ENCODE measurements around the gene TIE1. TPM values are rescaled to one million over a fixed set of nuclear protein-coding genes. Genes with fewer than 3 reads are reported as not detected.

TIE1 gene
- total RNA-seq, 2 experiments from 2014 or later, result not detected

GRCh38 chr1:43303471-43304313 is 2.9 kb downstream of the TIE1 start:
- H3K4me3 Mint-ChIP-seq, result no peak overlapping the region
- no peak overlapping the region for H3K27ac Mint-ChIP-seq
- H3K4me1 Mint-ChIP-seq (ENCODE audit: low read depth), result no peaks in the 10 kb centered on the region
- H3K27me3 Mint-ChIP-seq, result peaks cover 4% of the 10 kb centered on the region
- ChIA-PET CTCF (interaction anchor here (1.0 to 1.2 kb wide), 2 partner anchors 73 to 77 kb away, joined by 3 read pairs; no protein-coding TSS in a partner anchor), POLR2A (interaction anchor here (0.9 kb wide), 1 partner anchor 14 kb away, joined by 3 read pairs; no protein-coding TSS in a partner anchor)
- no peaks in the 10 kb centered on the region for H3K36me3 Mint-ChIP-seq
- intact Hi-C loops (cut with micrococcal nuclease), result no loop called here
- H3K9me3 Mint-ChIP-seq, result no peaks in the 10 kb centered on the region
- no peak for DNase-seq

GRCh38 chr1:43304314-43304681 is 3.5 kb downstream of the TIE1 start:
- no peaks in the 10 kb centered on the region for H3K9me3 Mint-ChIP-seq
- POLR2A ChIA-PET, result no interaction called here
- DNase-seq, result no peak
- no peak overlapping the region for H3K4me3 Mint-ChIP-seq
- no peaks in the 10 kb centered on the region for H3K4me1 Mint-ChIP-seq (ENCODE audit: low read depth)
- H3K27me3 Mint-ChIP-seq, result peaks cover 4% of the 10 kb centered on the region
- intact Hi-C loops (cut with micrococcal nuclease), result no loop called here
- no peak overlapping the region for H3K27ac Mint-ChIP-seq
- no peaks in the 10 kb centered on the region for H3K36me3 Mint-ChIP-seq
- CTCF ChIA-PET, result no interaction called here

GRCh38 chr1:43304771-43305300 is 4.1 kb downstream of the TIE1 start:
- H3K9me3 Mint-ChIP-seq, result no peaks in the 10 kb centered on the region
- no peak overlapping the region for H3K27ac Mint-ChIP-seq
- no peaks in the 10 kb centered on the region for H3K36me3 Mint-ChIP-seq
- no peak overlapping the region for H3K4me3 Mint-ChIP-seq
- peaks cover 4% of the 10 kb centered on the region for H3K27me3 Mint-ChIP-seq
- H3K4me1 Mint-ChIP-seq (ENCODE audit: low read depth), result no peaks in the 10 kb centered on the region
- ChIA-PET CTCF (no interaction called here), POLR2A (no interaction called here)
- intact Hi-C loops (cut with micrococcal nuclease), result no loop called here
- no peak for DNase-seq

GRCh38 chr1:43305461-43305860 is 4.7 kb downstream of the TIE1 start:
- ChIA-PET CTCF (no interaction called here), POLR2A (no interaction called here)
- no peak for DNase-seq
- H3K4me1 Mint-ChIP-seq (ENCODE audit: low read depth), result no peaks in the 10 kb centered on the region
- H3K4me3 Mint-ChIP-seq, result no peak overlapping the region
- no peak overlapping the region for H3K27ac Mint-ChIP-seq
- intact Hi-C loops (cut with micrococcal nuclease), result no loop called here
- no peaks in the 10 kb centered on the region for H3K36me3 Mint-ChIP-seq
- H3K27me3 Mint-ChIP-seq, result peaks cover 4% of the 10 kb centered on the region
- no peaks in the 10 kb centered on the region for H3K9me3 Mint-ChIP-seq

GRCh38 chr1:43305926-43306687 is 5.3 kb downstream of the TIE1 start:
- Mint-ChIP-seq H3K27me3 (peaks cover 4% of the 10 kb centered on the region), H3K36me3 (no peaks in the 10 kb centered on the region), H3K27ac (no peak overlapping the region), H3K4me1 (ENCODE audit: low read depth) (no peaks in the 10 kb centered on the region), H3K4me3 (no peak overlapping the region), H3K9me3 (no peaks in the 10 kb centered on the region)
- intact Hi-C loops (cut with micrococcal nuclease), result no loop called here
- ChIA-PET POLR2A (no interaction called here), CTCF (no interaction called here)
- DNase-seq, result no peak

- no peak overlapping the region for H3K4me3 Mint-ChIP-seq
- POLR2A ChIA-PET, result no interaction called here
- CTCF ChIA-PET, result no interaction called here
- no peaks in the 10 kb centered on the region for H3K36me3 Mint-ChIP-seq
- intact Hi-C loops (cut with micrococcal nuclease), result no loop called here
- peaks cover 4% of the 10 kb centered on the region for H3K27me3 Mint-ChIP-seq
- no peaks in the 10 kb centered on the region for H3K4me1 Mint-ChIP-seq (ENCODE audit: low read depth)
- H3K27ac Mint-ChIP-seq, result no peak overlapping the region
- no peaks in the 10 kb centered on the region for H3K9me3 Mint-ChIP-seq
- no peak for DNase-seq
Measured at GRCh38 chr1:43306688-43307457, 6.1 kb downstream of the TIE1 start.

GRCh38 chr1:43307458-43308158 is 6.8 kb downstream of the TIE1 start:
- Mint-ChIP-seq H3K4me3 (no peak overlapping the region), H3K9me3 (no peaks in the 10 kb centered on the region), H3K4me1 (ENCODE audit: low read depth) (no peaks in the 10 kb centered on the region), H3K36me3 (no peaks in the 10 kb centered on the region), H3K27ac (no peak overlapping the region), H3K27me3 (peaks cover 4% of the 10 kb centered on the region)
- intact Hi-C loops (cut with micrococcal nuclease), result no loop called here
- CTCF ChIA-PET, result no interaction called here
- POLR2A ChIA-PET, result no interaction called here
- DNase-seq, result no peak

GRCh38 chr1:43308635-43309404 is 8.0 kb downstream of the TIE1 start:
- Mint-ChIP-seq H3K4me1 (ENCODE audit: low read depth) (no peaks in the 10 kb centered on the region), H3K36me3 (no peaks in the 10 kb centered on the region), H3K27ac (no peak overlapping the region), H3K4me3 (no peak overlapping the region), H3K9me3 (no peaks in the 10 kb centered on the region), H3K27me3 (peaks cover 4% of the 10 kb centered on the region)
- CTCF ChIA-PET, result no interaction called here
- intact Hi-C loops (cut with micrococcal nuclease), result no loop called here
- DNase-seq, result no peak
- POLR2A ChIA-PET, result no interaction called here

- CTCF ChIA-PET, result no interaction called here
- intact Hi-C loops (cut with micrococcal nuclease), result no loop called here
- DNase-seq, result no peak
Measured at GRCh38 chr1:43309405-43310025, 8.7 kb downstream of the TIE1 start.

GRCh38 chr1:43311521-43311920 is 10.7 kb downstream of the TIE1 start:
- Mint-ChIP-seq H3K27me3 (peaks cover 4% of the 10 kb centered on the region), H3K36me3 (no peaks in the 10 kb centered on the region), H3K9me3 (no peaks in the 10 kb centered on the region), H3K4me1 (ENCODE audit: low read depth) (no peaks in the 10 kb centered on the region), H3K27ac (no peak overlapping the region), H3K4me3 (no peak overlapping the region)
- CTCF ChIA-PET, result no interaction called here
- no peak for DNase-seq
- POLR2A ChIA-PET, result no interaction called here
- intact Hi-C loops (cut with micrococcal nuclease), result no loop called here

More at GRCh38 chr1:43309405-43310025, 8.7 kb downstream of the TIE1 start:
- Mint-ChIP-seq H3K4me3 (no peak overlapping the region), H3K27me3 (peaks cover 4% of the 10 kb centered on the region), H3K9me3 (no peaks in the 10 kb centered on the region), H3K27ac (no peak overlapping the region), H3K36me3 (no peaks in the 10 kb centered on the region), H3K4me1 (ENCODE audit: low read depth) (no peaks in the 10 kb centered on the region)
- POLR2A ChIA-PET, result no interaction called here

- intact Hi-C loops (cut with micrococcal nuclease), result no loop called here
- no peak for DNase-seq
- no peaks in the 10 kb centered on the region for H3K36me3 Mint-ChIP-seq
- H3K27ac Mint-ChIP-seq, result no peak overlapping the region
- ChIA-PET CTCF (no interaction called here), POLR2A (no interaction called here)
- H3K27me3 Mint-ChIP-seq, result peaks cover 4% of the 10 kb centered on the region
- no peak overlapping the region for H3K4me3 Mint-ChIP-seq
- no peaks in the 10 kb centered on the region for H3K9me3 Mint-ChIP-seq
- no peaks in the 10 kb centered on the region for H3K4me1 Mint-ChIP-seq (ENCODE audit: low read depth)
Measured at GRCh38 chr1:43312212-43312623, 11.4 kb downstream of the TIE1 start.

Measured in activated CD4-positive, alpha-beta memory T cell treated with anti-CD3 and anti-CD28 coated beads for 36 hours (primary cell).